ENCODE results near the gene NAA60. TPM values are rescaled to one million over a fixed set of nuclear protein-coding genes. Genes with fewer than 3 reads are reported as not detected.

The NAA60 gene
- total RNA-seq, 1 donor, result 16.6 TPM

- DNase-seq (ENCODE audit: low read depth), result no peak
- H3K4me3 ChIP-seq (ENCODE audit: low read depth, low read length), result no peak overlapping the region
- TF ChIP-seq CTCF (IDR thresholded peaks at IDR 0.05; ENCODE audit: insufficient read depth, low read length), result no peak
These were observed 32.9 kb downstream of the NAA60 start for GRCh38 chr16:3476409-3476808.

GRCh38 chr16:3478242-3478925 lies 34.9 kb downstream of the NAA60 start:
- no peak for TF ChIP-seq CTCF (IDR thresholded peaks at IDR 0.05; ENCODE audit: insufficient read depth, low read length)
- no peak for DNase-seq (ENCODE audit: low read depth)
- H3K4me3 ChIP-seq (ENCODE audit: low read depth, low read length), result no peak overlapping the region

GRCh38 chr16:3479654-3480216 lies 36.3 kb downstream of the NAA60 start:
- DNase-seq (ENCODE audit: low read depth), result no peak
- TF ChIP-seq CTCF (IDR thresholded peaks at IDR 0.05; ENCODE audit: insufficient read depth, low read length), result no peak
- H3K4me3 ChIP-seq (ENCODE audit: low read depth, low read length), result no peak overlapping the region

GRCh38 chr16:3480901-3481695 lies 37.6 kb downstream of the NAA60 start:
- no peak overlapping the region for H3K4me3 ChIP-seq (ENCODE audit: low read depth, low read length)
- no peak for TF ChIP-seq CTCF (IDR thresholded peaks at IDR 0.05; ENCODE audit: insufficient read depth, low read length)
- no peak for DNase-seq (ENCODE audit: low read depth)

GRCh38 chr16:3481696-3482658 lies 38.5 kb downstream of the NAA60 start:
- no peak overlapping the region for H3K4me3 ChIP-seq (ENCODE audit: low read depth, low read length)
- DNase-seq (ENCODE audit: low read depth), result no peak
- TF ChIP-seq CTCF (IDR thresholded peaks at IDR 0.05; ENCODE audit: insufficient read depth, low read length), result no peak

GRCh38 chr16:3482659-3483241 lies 39.3 kb downstream of the NAA60 start:
- DNase-seq (ENCODE audit: low read depth), result no peak
- TF ChIP-seq CTCF (IDR thresholded peaks at IDR 0.05; ENCODE audit: insufficient read depth, low read length), result no peak
- H3K4me3 ChIP-seq (ENCODE audit: low read depth, low read length), result no peak overlapping the region

Measured in fibroblast of the aortic adventitia (primary cell).